Activated effector memory CD4-positive, alpha-beta T cell treated with Interleukin-2 at 50 U/mL for 16 hours (primary cell): ENCODE data around the gene KLHDC2.
A peak's percentile ranks its signal among the peaks of the same experiment; 100 is the strongest.
"Not testable (repeated sequence)": the region's sequence is repeated elsewhere in the genome, so short reads cannot be mapped to it uniquely, and the experiment has no call there.

Experiments used
- DNase-seq: peaks from one replicate; pipeline ENCODE4 v3.0.0-alpha.2; 2020

The KLHDC2 gene, protein sequence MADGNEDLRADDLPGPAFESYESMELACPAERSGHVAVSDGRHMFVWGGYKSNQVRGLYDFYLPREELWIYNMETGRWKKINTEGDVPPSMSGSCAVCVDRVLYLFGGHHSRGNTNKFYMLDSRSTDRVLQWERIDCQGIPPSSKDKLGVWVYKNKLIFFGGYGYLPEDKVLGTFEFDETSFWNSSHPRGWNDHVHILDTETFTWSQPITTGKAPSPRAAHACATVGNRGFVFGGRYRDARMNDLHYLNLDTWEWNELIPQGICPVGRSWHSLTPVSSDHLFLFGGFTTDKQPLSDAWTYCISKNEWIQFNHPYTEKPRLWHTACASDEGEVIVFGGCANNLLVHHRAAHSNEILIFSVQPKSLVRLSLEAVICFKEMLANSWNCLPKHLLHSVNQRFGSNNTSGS

GRCh38 chr14:49767571-49768300 is at the start of gene KLHDC2:
KLHDC2 (plus strand) TSS chr14:49768153; CDS start chr14:49768469, 316 bp downstream.
- DNase-seq: peak; percentile 86

GRCh38 chr14:49720744-49721143 is 47.2 kb upstream of the KLHDC2 start:
- DNase-seq: no peak

GRCh38 chr14:49721733-49722435 is 46.1 kb upstream of the KLHDC2 start:
- DNase-seq: not testable (repeated sequence)

DNA sequence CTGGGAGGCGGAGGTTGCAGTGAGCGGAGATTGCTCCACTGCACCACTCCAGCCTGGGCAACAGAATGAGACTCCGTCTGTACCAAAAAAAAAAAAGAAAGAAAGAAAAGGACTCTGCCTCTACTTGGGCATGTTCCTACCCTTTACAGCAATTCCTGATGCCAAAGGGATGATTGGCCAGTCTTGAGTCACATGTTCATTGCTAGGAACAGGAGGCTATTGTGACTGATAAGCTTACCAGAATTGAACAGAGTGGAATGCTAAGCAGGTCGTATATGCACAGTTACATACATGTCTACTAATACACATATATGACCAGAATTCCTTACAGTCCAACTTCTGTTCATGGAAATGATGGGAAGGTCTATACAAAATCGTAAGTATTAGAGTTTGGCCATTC is 40.8 kb upstream of the KLHDC2 start:
- DNase-seq: no peak

DNA sequence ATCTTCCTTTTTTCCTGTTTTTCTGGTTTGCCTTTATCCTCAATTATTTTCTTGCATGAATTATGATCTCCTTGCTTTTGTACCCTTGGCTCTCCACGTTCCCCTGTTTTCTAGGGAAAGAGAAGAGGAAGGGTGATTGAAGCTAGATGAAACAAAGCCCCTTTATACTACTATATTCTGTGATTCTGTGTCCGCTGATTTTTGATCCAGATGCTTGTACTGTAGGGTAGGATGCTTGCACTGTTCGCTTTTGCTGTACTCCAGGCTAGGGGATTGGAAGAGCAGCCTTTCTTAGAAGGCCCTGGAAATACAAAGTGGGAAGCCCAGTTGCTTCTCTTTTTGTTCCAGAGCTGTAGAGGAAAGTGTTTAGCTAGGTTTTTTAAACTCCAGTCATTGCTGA is 35.1 kb upstream of the KLHDC2 start:
- no peak for DNase-seq

GRCh38 chr14:49733836-49734235 is 34.1 kb upstream of the KLHDC2 start:
- DNase-seq: no peak

GRCh38 chr14:49735669-49736068 is 32.3 kb upstream of the KLHDC2 start:
- not testable (repeated sequence) for DNase-seq

GRCh38 chr14:49745191-49745590 is 22.8 kb upstream of the KLHDC2 start:
- DNase-seq: no peak

DNA sequence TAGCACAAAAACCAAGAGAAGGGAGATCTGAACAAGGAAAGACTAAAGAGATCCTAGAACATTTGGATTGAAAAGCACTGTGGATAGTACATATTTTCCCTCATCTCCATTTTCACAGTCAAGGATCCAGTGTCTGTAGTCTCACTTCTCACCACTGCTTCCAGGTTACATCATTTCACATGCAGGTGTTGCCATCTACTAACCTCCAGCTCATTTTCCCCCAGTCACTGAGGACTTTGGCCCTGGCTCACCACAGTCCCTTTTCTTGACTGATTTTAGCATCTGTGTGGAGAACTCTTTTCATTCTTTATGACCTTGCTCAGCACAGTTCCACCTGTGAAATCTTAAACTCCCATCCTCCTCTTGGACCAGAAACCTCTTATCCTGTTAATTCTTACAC is 21.5 kb upstream of the KLHDC2 start:
- DNase-seq: not testable (repeated sequence)

GRCh38 chr14:49754570-49755097 is 13.3 kb upstream of the KLHDC2 start:
- DNase-seq: no peak

DNA sequence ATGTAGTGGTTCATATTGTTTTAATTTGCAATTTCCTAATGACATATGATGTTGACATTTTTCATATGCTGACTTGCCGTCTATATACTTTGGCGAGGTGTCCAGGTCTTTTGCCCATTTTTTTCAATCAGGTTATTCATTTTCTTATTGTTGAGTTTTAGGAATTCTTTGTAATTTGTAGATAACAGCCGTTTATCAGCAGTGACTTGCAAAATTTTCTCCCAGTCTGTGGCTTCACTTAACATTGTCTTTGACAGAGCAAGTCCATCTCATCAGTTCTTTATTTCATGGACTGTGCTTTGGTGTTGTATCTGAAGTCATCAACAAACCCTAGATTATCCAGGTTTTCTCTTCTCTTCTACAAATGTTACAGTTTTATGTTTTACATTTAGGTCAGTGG is 12.6 kb upstream of the KLHDC2 start:
- no peak for DNase-seq

- DNase-seq: no peak
Observed at GRCh38 chr14:49761839-49762551, 6.0 kb upstream of the KLHDC2 start.

GRCh38 chr14:49766839-49767238 is 1.1 kb upstream of the KLHDC2 start:
- no peak for DNase-seq

- no peak for DNase-seq
Observed at GRCh38 chr14:49767270-49767570, 733 bp upstream of the KLHDC2 start.

DNA sequence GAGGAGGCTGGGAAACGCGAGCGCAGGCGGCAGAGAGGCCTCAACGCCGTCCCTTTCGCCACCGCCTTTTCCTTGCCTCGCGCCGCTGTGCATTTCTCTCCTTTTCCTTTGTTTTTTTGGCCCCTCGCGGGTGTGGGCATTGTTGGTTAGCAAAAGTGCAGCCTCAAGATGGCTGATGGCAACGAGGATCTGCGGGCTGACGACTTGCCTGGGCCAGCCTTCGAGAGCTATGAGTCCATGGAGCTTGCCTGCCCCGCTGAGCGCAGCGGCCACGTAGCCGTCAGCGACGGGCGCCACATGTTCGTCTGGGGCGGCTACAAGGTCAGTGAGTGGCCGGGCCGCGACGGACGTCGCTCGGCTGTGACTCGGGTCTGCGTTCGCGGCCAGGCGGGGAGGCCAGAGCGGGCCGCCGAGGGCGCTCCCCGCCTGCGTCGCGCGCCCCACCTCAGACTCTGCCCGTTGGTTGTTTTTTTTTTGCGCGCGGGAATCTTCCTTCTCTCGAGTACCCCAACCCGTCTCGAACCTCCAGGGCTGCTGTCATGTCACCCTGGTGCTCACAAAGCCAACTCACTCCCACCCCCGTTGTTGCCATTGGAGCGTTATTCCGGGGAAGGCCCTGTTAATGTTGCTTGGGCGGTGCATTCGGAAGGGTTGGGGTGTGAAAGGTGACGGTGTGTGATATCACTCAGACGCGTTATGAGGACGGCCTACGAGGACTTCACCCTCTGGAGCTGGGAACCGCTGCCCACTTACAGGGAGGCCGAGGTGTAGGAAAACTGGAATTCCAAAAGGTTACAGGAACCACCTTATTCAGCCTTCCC is 558 bp downstream of the KLHDC2 start:
- DNase-seq: peak; percentile 52

DNA sequence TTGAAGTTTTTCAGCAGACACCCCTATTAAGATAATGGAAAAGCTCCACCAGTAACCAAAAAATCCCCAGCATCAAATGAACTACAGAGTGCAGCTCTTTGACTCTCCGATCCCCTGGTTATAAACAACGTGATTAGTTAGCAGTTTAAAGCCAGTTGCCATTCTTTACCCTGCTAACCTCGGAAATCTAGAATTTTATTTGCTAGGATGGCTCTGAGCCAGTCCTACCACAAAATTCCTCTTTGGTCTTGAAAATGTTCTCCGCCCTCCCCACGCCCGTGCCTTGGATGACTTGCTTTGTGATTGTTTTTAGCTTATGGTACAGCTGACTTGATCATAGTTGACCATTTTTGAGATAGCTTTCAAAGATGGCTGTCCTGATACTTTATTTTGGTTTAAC is 1.2 kb downstream of the KLHDC2 start:
- no peak for DNase-seq

DNA sequence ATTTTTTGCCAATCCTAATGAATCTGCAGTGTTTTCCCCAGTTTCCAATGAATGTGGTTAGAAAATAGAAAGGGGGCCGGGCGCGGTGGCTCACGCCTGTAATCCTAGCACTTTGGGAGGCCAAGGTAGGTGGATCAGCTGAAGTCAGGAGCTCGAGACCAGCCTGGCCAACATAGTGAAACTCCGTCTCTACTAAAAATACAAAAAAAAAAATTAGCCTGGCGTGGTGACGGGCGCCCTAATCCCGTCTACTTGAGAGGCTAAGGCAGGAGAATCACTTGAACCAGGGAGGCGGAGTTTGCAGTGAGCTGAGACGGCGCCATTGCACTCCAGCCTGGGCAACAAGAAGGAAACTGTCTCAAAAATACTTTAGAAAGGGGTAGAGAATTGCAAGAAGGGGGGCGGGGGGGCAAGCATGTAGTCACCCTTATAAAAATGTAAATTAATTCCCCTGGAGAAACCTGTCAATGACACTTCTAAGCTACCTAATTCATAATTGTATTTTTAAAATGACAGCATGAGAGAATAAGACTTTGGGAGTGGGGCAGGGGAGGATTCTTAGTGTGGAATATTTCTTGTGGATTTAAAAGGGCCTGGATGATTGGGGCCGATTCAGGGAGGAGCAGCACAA is 1.7 kb downstream of the KLHDC2 start:
- DNase-seq: no peak

- no peak for DNase-seq
Observed at GRCh38 chr14:49770212-49770817, 2.4 kb downstream of the KLHDC2 start.

DNA sequence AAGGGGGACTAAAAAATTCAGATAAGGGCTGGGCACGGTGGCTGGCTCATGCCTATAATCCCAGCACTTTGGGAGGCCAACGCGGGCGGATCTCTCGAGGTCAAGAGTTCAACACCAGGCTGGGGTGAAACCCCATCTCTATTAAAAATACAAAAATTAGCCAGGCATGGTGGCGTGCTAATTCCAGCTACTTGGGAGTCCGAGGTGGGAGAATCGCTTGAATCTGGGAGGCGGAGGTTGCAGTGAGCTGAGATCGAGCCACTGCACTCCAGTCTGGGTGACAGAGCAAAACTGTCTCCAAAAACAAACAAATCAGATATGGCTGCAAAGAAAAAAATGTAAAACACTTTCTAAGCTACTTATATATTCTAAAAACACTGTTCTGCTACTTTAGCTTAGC is 3.7 kb downstream of the KLHDC2 start:
- not testable (repeated sequence) for DNase-seq

DNA sequence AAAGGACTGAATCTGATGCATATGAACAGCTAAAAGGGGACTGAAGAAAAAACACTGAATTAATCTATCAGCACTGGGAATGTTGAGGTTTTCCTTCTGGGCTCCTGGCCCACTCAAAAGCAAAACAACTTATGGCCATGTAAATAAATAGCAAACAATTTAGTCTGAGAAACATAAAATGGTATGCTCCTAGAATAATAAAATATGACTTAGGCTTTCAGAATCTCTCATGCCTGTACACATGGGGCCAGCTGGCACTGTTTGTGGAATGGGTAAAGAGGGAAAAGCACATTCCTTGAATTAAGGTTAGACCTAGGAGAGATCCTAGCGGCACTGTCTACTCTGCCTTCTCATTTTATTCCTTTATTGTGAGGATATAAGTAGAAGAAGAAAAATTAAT is 6.2 kb downstream of the KLHDC2 start:
- DNase-seq: no peak

DNA sequence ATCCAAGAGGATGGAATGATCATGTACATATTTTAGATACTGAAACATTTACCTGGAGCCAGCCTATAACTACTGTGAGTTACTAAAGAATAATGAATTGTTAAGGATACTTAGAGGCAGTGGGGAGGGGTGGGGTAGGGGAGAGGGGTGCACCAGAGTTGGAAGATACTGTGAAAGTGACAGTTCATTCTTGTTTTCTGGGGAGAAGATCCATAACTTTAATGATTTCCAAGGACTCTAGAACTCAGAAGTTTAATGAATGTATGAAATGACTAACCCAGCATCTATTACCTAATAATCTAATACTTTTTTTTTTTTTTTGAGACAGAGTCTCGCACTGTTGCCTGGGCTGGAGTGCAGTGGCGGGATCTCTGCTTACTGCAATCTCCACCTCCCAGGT is 10.5 kb downstream of the KLHDC2 start:
- no peak for DNase-seq
